Measurements from ENCODE around the gene MCTP1. TPM values are rescaled to one million over a fixed set of nuclear protein-coding genes. Genes with fewer than 3 reads are reported as not detected.

The MCTP1 gene
- total and polyA plus RNA-seq, 9 of the 15 experiments (the other 6 are each of a cell fraction or from before 2014, with no cell fraction given) = 0.04 to 0.93 (median 0.06) TPM; not detected in 4

DNA sequence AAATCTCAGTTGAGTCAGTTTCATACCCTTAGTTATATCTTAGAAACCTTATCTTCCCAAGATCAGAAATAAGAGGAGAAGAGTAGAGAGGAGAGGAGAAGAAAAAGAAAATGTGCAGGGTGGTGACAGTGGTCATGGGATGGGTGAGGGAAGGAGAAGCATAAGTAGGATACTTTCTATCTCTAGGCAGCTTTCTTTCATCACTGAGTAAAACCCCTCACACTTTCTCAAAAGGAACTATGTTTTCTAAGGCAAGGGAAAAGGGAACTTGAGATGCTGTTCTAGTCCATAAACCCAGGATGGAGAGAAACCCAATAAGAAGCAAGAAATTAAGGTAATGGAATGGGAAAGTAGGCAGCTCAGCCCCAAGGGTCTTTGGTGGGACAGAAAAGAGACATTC is 225.3 kb downstream of the MCTP1 start (continued):
- TF ChIP-seq, protein P1, sequence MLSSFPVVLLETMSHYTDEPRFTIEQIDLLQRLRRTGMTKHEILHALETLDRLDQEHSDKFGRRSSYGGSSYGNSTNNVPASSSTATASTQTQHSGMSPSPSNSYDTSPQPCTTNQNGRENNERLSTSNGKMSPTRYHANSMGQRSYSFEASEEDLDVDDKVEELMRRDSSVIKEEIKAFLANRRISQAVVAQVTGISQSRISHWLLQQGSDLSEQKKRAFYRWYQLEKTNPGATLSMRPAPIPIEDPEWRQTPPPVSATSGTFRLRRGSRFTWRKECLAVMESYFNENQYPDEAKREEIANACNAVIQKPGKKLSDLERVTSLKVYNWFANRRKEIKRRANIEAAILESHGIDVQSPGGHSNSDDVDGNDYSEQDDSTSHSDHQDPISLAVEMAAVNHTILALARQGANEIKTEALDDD (IDR thresholded peaks at IDR 0.05) = no peak
- TF ChIP-seq PHB2 (IDR thresholded peaks at IDR 0.05; ENCODE audit: low read depth) (no peak), ZNF75A (CRISPR knock-in tag; IDR thresholded peaks at IDR 0.05) (no peak), ZNF280B (CRISPR knock-in tag; IDR thresholded peaks at IDR 0.05) (no peak)

GRCh38 chr5:95057615-95058014 is 227.3 kb downstream of the MCTP1 start:
- ATAC-seq = no peak
- no peaks in the 10 kb centered on the region for H3K9me1 ChIP-seq (ENCODE audit: control insufficient read depth, insufficient read depth, low read length)
- TF ChIP-seq, protein P2, sequence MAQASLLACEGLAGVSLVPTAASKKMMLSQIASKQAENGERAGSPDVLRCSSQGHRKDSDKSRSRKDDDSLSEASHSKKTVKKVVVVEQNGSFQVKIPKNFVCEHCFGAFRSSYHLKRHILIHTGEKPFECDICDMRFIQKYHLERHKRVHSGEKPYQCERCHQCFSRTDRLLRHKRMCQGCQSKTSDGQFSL (CRISPR knock-in tag; IDR thresholded peaks at IDR 0.05) = no peak
- TF ChIP-seq, protein P2 (tag; IDR thresholded peaks at IDR 0.05) = no peak
- TF ChIP-seq REST (IDR thresholded peaks at IDR 0.05; ENCODE audit: borderline replicate concordance) (no peak), REST (CRISPR knock-in tag; IDR thresholded peaks at IDR 0.05; ENCODE audit: low read depth) (no peak), ZNF133 (CRISPR knock-in tag; IDR thresholded peaks at IDR 0.05) (no peak)

More at GRCh38 chr5:95057615-95058014, 227.3 kb downstream of the MCTP1 start:
- H3K79me2 ChIP-seq (ENCODE audit: control insufficient read depth, insufficient read depth, low read length) = no peaks in the 10 kb centered on the region
- H3K4me1 ChIP-seq (replicated peaks in 1 of 2; ENCODE audit: control insufficient read depth in 2 of 2, insufficient read depth in 2 of 2, low read length in 2 of 2) = no peaks in the 10 kb centered on the region
- intact Hi-C loops (cut with micrococcal nuclease) = no loop called here
- H3K9ac ChIP-seq (ENCODE audit: insufficient read depth in 1 of 2, low read depth in 2 of 2, low read length in 2 of 2) = no peak overlapping the region
- WGBS (ENCODE audit: insufficient coverage, low coverage, missing lambda C conversion rate) = 1% methylated on average over 5 of the region's 5 CpGs
- H4K20me1 ChIP-seq (replicated peaks; ENCODE audit: control insufficient read depth, insufficient read depth, low read length) = no peaks in the 10 kb centered on the region
- ChIA-PET POLR2A (no interaction called here), CTCF (ENCODE audit: low intra/inter-chr PET ratio) (no interaction called here)
- no peak overlapping the region for H3K4me2 ChIP-seq (ENCODE audit: insufficient read depth, low read length)
- no peaks in the 10 kb centered on the region for H3K27me3 ChIP-seq (ENCODE audit: control insufficient read depth in 2 of 2, insufficient read depth in 2 of 2, low read length in 2 of 2)
- H2AFZ ChIP-seq (ENCODE audit: low read depth, low read length) = no peak overlapping the region
- no peaks in the 10 kb centered on the region for H3K9me3 ChIP-seq (replicated peaks; ENCODE audit: control insufficient read depth, insufficient read depth, low read depth, low read length)
- H3K27ac ChIP-seq (ENCODE audit: extremely low read depth, low read depth, low read length) = no peak overlapping the region
- no peak overlapping the region for H3K4me3 ChIP-seq
- in situ Hi-C loops (cut with MboI) = no loop called here
- DNase-seq (ENCODE audit: extremely low read depth in 1 of 4, low spot score in 3 of 4) (no peak), FAIRE-seq (no peak)
- no peaks in the 10 kb centered on the region for H3K36me3 ChIP-seq (ENCODE audit: control insufficient read depth, insufficient read depth, low read length)
- BruUV-seq (replicated peaks) = no TSS peak
